Activated CD4-positive, alpha-beta memory T cell treated with anti-CD3 and anti-CD28 coated beads, Interleukin-2, amount 10 ng/mL, durations not matched to agents 7 days and 5 days (primary cell): ENCODE measurements around the gene PARVA. TPM values are rescaled to one million over a fixed set of nuclear protein-coding genes. Genes with fewer than 3 reads are reported as not detected.
"Not testable (repeated sequence)": the region's sequence is repeated elsewhere in the genome, so short reads cannot be mapped to it uniquely, and the experiment has no call there.

Source experiments
- CTCF ChIA-PET: fragments of 350-600 bp; sonication (Branson Sonifier 250); formaldehyde crosslinking; loops from one replicate; lab custom pipeline; 2021; ENCODE audit warnings: antibody characterized with exemption, inconsistent platforms; lab: Charles Lee
- POLR2A ChIA-PET: fragments of 350-600 bp; sonication (Branson Sonifier 250); formaldehyde crosslinking; loops from one replicate; lab custom pipeline; 2021; ENCODE audit warnings: antibody characterized with exemption; lab: Charles Lee
- DNase-seq: peaks from one replicate; pipeline ENCODE4 v3.0.0-alpha.2; 2020
- H3K27ac Mint-ChIP-seq: one replicate; pipeline ENCODE4 v1.8.0; 2021; ENCODE audit warnings: mild to moderate bottlenecking, mixed read lengths
- H3K27me3 Mint-ChIP-seq: one replicate; pipeline ENCODE4 v1.8.0; 2021; ENCODE audit warnings: mixed read lengths
- H3K36me3 Mint-ChIP-seq: one replicate; pipeline ENCODE4 v1.8.0; 2021; ENCODE audit warnings: low read depth, mixed read lengths
- H3K4me1 Mint-ChIP-seq: one replicate; pipeline ENCODE4 v1.8.0; 2021; ENCODE audit warnings: mixed read lengths
- H3K4me3 Mint-ChIP-seq: one replicate; pipeline ENCODE4 v1.8.0; 2021; ENCODE audit warnings: mild to moderate bottlenecking, mixed read lengths
- H3K9me3 Mint-ChIP-seq: one replicate; pipeline ENCODE4 v1.8.0; 2021; ENCODE audit warnings: mixed read lengths
- total RNA-seq, 2 experiments: library from RNA; stranded (reverse); gene quantifications; one replicate each; pipeline ENCODE4 v1.2.3, GENCODE V29; 2021

The PARVA gene
- total RNA-seq, 2 experiments from 2014 or later = 0.10 to 0.18 TPM

DNA sequence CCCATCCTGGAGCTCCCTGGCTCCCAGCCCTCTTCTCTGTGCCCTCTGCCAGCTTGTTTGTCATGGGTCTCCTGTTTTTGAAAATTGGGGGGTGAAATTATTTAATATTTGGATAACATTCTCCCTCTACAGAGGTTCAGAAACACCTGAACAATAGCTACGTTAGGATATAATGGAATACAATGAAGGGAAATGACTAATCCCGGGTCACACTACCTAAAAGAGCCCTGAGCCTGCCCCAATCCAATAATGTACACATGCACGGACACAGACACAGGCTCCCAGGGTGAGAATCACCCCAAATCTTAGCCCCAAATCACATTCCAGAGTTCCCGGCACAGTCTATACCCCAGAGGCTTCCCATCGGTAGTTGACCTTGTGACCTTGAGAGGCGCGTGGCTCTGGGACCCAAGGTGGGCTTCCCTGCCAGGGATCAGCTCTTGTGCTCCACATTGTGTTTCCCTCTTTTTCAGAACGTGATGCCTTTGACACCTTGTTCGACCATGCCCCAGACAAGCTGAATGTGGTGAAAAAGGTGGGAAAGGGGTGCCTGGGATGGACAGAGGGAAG is 135.5 kb downstream of the PARVA start:
- Mint-ChIP-seq H3K9me3 (no peaks in the 10 kb centered on the region), H3K4me1 (no peaks in the 10 kb centered on the region), H3K36me3 (no peaks in the 10 kb centered on the region), H3K27me3 (peaks cover 3% of the 10 kb centered on the region), H3K27ac (no peak overlapping the region), H3K4me3 (no peak overlapping the region)
- DNase-seq = no peak
- ChIA-PET POLR2A (no interaction called here), CTCF (no interaction called here)

DNA sequence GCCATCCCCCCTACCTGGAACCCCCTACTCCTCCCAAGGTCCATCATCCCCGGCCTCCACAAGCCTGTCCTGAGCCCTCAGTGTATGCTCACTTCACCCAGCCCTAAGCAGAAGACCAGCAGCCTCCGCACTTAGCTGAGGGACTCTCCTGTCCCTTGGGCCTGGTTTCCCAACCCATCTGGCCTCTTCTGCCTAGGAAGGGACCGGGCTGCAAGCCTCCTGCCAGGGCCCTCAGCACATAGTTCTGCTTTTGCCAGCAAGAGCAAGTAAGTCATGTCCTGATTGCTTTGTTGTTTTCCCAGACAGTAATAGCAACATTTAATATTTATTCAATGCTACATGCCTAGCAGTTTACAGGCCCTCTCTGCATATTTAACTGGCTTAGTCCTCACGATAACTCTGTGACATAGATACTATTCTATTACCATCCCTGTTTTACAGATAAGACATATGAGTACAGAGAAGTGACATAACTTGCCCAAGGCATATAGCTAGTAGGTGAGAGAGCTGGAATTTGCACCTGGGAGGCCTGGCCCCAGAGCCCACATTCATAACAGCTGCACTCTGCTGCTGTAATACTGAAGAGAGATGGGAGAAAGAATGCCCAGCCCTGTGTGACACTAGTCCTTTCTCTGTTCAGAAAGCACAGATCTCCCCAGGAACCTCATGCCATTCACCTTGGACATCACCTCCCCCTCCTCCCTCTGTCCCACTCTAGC is 139.2 kb downstream of the PARVA start:
- Mint-ChIP-seq H3K36me3 (no peaks in the 10 kb centered on the region), H3K4me3 (no peak overlapping the region), H3K4me1 (no peaks in the 10 kb centered on the region), H3K9me3 (no peaks in the 10 kb centered on the region), H3K27ac (no peak overlapping the region), H3K27me3 (no peaks in the 10 kb centered on the region)
- CTCF ChIA-PET = no interaction called here
- no peak for DNase-seq
- POLR2A ChIA-PET = no interaction called here

GRCh38 chr11:12517306-12517705 is 139.9 kb downstream of the PARVA start:
- CTCF ChIA-PET = no interaction called here
- Mint-ChIP-seq H3K4me3 (no peak overlapping the region), H3K27me3 (no peaks in the 10 kb centered on the region), H3K36me3 (no peaks in the 10 kb centered on the region), H3K4me1 (no peaks in the 10 kb centered on the region), H3K27ac (no peak overlapping the region), H3K9me3 (no peaks in the 10 kb centered on the region)
- POLR2A ChIA-PET = no interaction called here
- DNase-seq = no peak

- H3K27me3 Mint-ChIP-seq = no peaks in the 10 kb centered on the region
- no peak overlapping the region for H3K27ac Mint-ChIP-seq
- H3K9me3 Mint-ChIP-seq = no peaks in the 10 kb centered on the region
- DNase-seq = no peak
- ChIA-PET CTCF (no interaction called here), POLR2A (no interaction called here)
- H3K4me3 Mint-ChIP-seq = no peak overlapping the region
- H3K36me3 Mint-ChIP-seq = no peaks in the 10 kb centered on the region
- H3K4me1 Mint-ChIP-seq = no peaks in the 10 kb centered on the region
Measured at GRCh38 chr11:12517741-12518140, 140.4 kb downstream of the PARVA start.

DNA sequence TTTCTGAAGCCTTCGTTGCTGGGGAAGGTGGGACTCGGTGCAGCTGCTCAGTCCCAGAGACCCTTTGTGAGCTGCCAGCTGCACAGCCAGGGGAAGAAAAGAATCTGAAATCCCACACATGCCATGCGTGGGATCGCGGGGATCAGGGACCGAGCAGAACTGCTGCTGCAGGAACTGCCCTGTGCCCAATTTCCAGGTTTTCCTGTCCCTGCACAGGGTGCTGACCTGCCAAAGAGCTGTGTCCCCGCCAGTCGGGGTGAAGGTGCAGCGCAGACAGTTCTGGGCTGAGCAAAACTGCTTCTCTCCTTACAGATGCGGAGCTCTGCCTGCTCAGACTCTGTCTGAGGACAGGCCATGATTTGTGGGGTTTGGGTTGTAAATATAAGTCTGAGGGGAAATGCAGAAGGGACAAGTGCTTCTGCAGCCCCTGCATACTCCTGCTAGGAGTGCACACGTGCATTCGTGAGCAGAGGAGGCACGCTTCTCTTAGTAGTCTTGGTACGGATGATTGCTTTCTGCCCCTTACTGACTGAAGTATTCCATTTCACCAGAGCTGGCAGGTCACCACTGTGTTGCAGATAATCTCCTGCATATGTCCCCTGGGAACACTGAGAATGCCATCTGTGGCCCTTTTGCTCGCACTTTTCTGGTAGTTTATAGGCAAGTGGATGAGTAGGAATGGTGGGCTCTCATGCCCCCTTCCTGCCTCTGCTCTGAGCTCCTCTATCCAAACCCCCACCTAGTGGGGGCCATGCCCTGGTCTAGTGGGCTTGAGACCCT is 141.4 kb downstream of the PARVA start:
- no peaks in the 10 kb centered on the region for H3K27me3 Mint-ChIP-seq
- POLR2A ChIA-PET = no interaction called here
- H3K27ac Mint-ChIP-seq = no peak overlapping the region
- H3K4me1 Mint-ChIP-seq = no peaks in the 10 kb centered on the region
- DNase-seq = no peak
- CTCF ChIA-PET = no interaction called here
- no peaks in the 10 kb centered on the region for H3K9me3 Mint-ChIP-seq
- no peak overlapping the region for H3K4me3 Mint-ChIP-seq
- no peaks in the 10 kb centered on the region for H3K36me3 Mint-ChIP-seq

GRCh38 chr11:12520054-12520453 is 142.7 kb downstream of the PARVA start:
- no peak overlapping the region for H3K4me3 Mint-ChIP-seq
- no peak overlapping the region for H3K27ac Mint-ChIP-seq
- ChIA-PET CTCF (no interaction called here), POLR2A (no interaction called here)
- H3K4me1 Mint-ChIP-seq = no peaks in the 10 kb centered on the region
- no peak for DNase-seq
- H3K27me3 Mint-ChIP-seq = no peaks in the 10 kb centered on the region
- H3K36me3 Mint-ChIP-seq = no peaks in the 10 kb centered on the region
- H3K9me3 Mint-ChIP-seq = no peaks in the 10 kb centered on the region

- H3K27me3 Mint-ChIP-seq, H3K4me3 Mint-ChIP-seq, H3K27ac Mint-ChIP-seq, POLR2A ChIA-PET, DNase-seq, H3K9me3 Mint-ChIP-seq, H3K36me3 Mint-ChIP-seq, CTCF ChIA-PET, H3K4me1 Mint-ChIP-seq: not testable (repeated sequence)
Measured at GRCh38 chr11:12520576-12520975, 143.2 kb downstream of the PARVA start.

- POLR2A ChIA-PET = no interaction called here
- H3K4me1 Mint-ChIP-seq = no peaks in the 10 kb centered on the region
- CTCF ChIA-PET = no interaction called here
- no peaks in the 10 kb centered on the region for H3K9me3 Mint-ChIP-seq
- H3K4me3 Mint-ChIP-seq = no peak overlapping the region
- H3K36me3 Mint-ChIP-seq = no peaks in the 10 kb centered on the region
- no peak for DNase-seq
- no peak overlapping the region for H3K27ac Mint-ChIP-seq
- no peaks in the 10 kb centered on the region for H3K27me3 Mint-ChIP-seq
Measured at GRCh38 chr11:12523180-12523924, 146.0 kb downstream of the PARVA start.

DNA sequence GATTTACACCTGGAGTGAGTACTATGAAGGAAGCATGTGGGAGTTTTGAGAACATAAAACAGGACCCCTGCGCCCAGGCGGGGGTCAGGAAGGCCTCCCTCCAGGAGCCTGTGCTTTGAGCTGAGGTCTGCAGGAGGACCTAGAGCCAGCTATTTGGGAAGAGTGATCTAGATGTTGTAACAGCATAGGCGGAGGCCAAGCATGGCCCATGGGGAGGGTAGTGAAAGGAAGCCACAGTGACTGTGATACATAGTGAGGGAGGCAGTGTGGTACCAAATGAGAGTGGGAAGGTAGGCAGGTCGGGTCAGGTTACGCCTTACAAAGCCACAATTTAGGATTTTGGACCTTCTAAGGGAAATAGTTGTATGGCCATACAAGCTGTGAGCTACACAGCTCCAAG is 147.5 kb downstream of the PARVA start:
- Mint-ChIP-seq H3K4me3 (no peak overlapping the region), H3K4me1 (no peaks in the 10 kb centered on the region), H3K27me3 (no peaks in the 10 kb centered on the region), H3K36me3 (no peaks in the 10 kb centered on the region), H3K9me3 (no peaks in the 10 kb centered on the region), H3K27ac (no peak overlapping the region)
- POLR2A ChIA-PET = no interaction called here
- no peak for DNase-seq
- CTCF ChIA-PET = interaction anchor here (1.0 kb wide), 1 partner anchor 365 kb away, joined by 3 read pairs; no protein-coding TSS in a partner anchor

DNA sequence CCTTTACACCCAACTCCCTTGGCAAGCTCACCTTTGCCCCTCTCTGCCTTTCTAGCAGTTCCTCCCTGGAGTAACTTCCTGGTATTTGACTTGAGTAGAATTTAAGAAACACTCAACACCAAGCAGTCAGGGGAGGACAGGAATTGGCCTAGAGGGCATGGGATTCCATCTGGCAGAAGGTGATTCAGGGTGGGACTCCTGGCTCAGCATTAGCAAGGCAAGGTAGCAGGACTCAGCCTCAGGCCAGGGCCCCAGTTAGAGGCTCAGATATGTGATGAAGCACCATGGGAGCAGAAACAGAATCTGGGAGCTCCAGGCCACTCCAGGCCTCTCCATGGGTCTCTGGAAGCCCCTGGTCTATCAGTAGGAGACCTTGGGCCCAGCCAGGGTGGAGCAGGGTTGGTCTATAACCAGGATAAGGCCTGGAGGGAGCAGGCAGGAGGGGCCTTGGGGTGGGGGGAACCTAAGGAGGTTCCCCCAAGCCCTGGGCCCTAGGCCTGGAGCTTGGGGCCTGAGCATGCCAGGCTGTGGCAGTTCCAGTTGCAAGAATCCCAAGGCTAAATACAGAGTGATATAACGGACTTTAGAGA is 148.2 kb downstream of the PARVA start:
- Mint-ChIP-seq H3K4me3 (no peak overlapping the region), H3K9me3 (no peaks in the 10 kb centered on the region), H3K27me3 (no peaks in the 10 kb centered on the region), H3K36me3 (no peaks in the 10 kb centered on the region), H3K27ac (no peak overlapping the region), H3K4me1 (no peaks in the 10 kb centered on the region)
- ChIA-PET CTCF (interaction anchor here (1.0 kb wide), 1 partner anchor 364 kb away, joined by 3 read pairs; no protein-coding TSS in a partner anchor), POLR2A (no interaction called here)
- DNase-seq = no peak

DNA sequence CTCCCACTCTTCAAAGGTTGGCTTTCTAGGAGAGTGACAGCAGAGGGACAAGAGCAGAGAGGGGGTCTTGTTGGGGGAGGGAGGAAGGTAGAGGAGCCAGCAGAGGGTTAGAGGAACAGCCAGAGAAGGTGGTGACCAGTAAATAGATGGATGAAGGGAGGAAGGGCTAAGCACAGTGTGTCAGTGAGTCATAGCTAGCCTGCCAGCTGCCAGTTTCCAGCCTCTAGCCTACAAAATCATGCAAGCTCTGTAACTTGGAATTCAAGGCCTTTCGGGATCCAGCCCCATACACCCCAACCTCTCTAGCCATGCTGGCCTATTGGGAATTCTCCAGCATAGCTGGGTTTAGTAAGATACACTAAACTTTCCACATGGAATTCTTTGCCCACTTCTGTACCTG is 149.4 kb downstream of the PARVA start:
- CTCF ChIA-PET = no interaction called here

GRCh38 chr11:12528487-12528886 is 151.1 kb downstream of the PARVA start:
- H3K36me3 Mint-ChIP-seq = no peaks in the 10 kb centered on the region
- no peaks in the 10 kb centered on the region for H3K9me3 Mint-ChIP-seq
- ChIA-PET POLR2A (no interaction called here), CTCF (no interaction called here)
- DNase-seq = no peak
- no peak overlapping the region for H3K4me3 Mint-ChIP-seq
- no peaks in the 10 kb centered on the region for H3K27me3 Mint-ChIP-seq
- H3K4me1 Mint-ChIP-seq = no peaks in the 10 kb centered on the region
- H3K27ac Mint-ChIP-seq = no peak overlapping the region

More for the DNA sequence above, 149.4 kb downstream of the PARVA start:
- DNase-seq = no peak
- Mint-ChIP-seq H3K9me3 (no peaks in the 10 kb centered on the region), H3K36me3 (no peaks in the 10 kb centered on the region), H3K27ac (no peak overlapping the region), H3K27me3 (no peaks in the 10 kb centered on the region), H3K4me1 (no peaks in the 10 kb centered on the region), H3K4me3 (no peak overlapping the region)
- POLR2A ChIA-PET = no interaction called here

GRCh38 chr11:12529041-12529440 is 151.7 kb downstream of the PARVA start:
- Mint-ChIP-seq H3K4me3 (no peak overlapping the region), H3K27me3 (no peaks in the 10 kb centered on the region), H3K36me3 (no peaks in the 10 kb centered on the region), H3K9me3 (no peaks in the 10 kb centered on the region), H3K27ac (no peak overlapping the region), H3K4me1 (no peaks in the 10 kb centered on the region)
- CTCF ChIA-PET = no interaction called here
- POLR2A ChIA-PET = no interaction called here
- no peak for DNase-seq
